Fibroblast of villous mesenchyme (primary cell): ENCODE results near the gene ATP1A3. TPM values are rescaled to one million over a fixed set of nuclear protein-coding genes. Genes with fewer than 3 reads are reported as not detected.
A peak's percentile ranks its signal among the peaks of the same experiment; 100 is the strongest.
"Not testable (repeated sequence)": the region's sequence is repeated elsewhere in the genome, so short reads cannot be mapped to it uniquely, and the experiment has no call there.

Experiments
- DNase-seq: peaks from one replicate; pipeline ENCODE4 v3.0.0-alpha.2; 2010; ENCODE audit warnings: low read depth
- H3K4me3 ChIP-seq: 2 replicates; pipeline ENCODE4 v1.5.1; 2011; ENCODE audit warnings: low read depth, mild to moderate bottlenecking, low read length
- CTCF ChIP-seq: IDR thresholded peaks from 2 replicates; pipeline ENCODE4 v1.5.1; 2012; ENCODE audit warnings: low read depth, mild to moderate bottlenecking, low read length; ENCODE audit not compliant: insufficient read depth
- total RNA-seq: library from RNA; depleted of rRNA; stranded (reverse); fragments of >200 nt; gene quantifications from 2 replicates; pipeline ENCODE4 v1.2.3, GENCODE V29; 2012

Gene ATP1A3
- not detected in 2 replicates for total RNA-seq

GRCh38 chr19:41993612-41994483, at the start of gene ATP1A3:
TSS of gene ATP1A3 (minus strand) at chr19:41994230. CDS start at chr19:41994076, 154 bp downstream.
- DNase-seq = peak; percentile 37
- peak within 1 kb of the TSS; percentile 33 for H3K4me3 ChIP-seq
- TF ChIP-seq CTCF = no peak

GRCh38 chr19:42042455-42043170, 48.6 kb upstream of the ATP1A3 start:
- no peak for TF ChIP-seq CTCF
- no peak overlapping the region for H3K4me3 ChIP-seq
- DNase-seq = no peak

- not testable (repeated sequence) for DNase-seq
Measured at GRCh38 chr19:42040491-42040890, 46.5 kb upstream of the ATP1A3 start.

GRCh38 chr19:42040031-42040430, 46.0 kb upstream of the ATP1A3 start:
- TF ChIP-seq CTCF = no peak
- DNase-seq = no peak
- no peak overlapping the region for H3K4me3 ChIP-seq

More at GRCh38 chr19:42040491-42040890, 46.5 kb upstream of the ATP1A3 start:
- not testable (repeated sequence) for H3K4me3 ChIP-seq

GRCh38 chr19:42038666-42039065, 44.6 kb upstream of the ATP1A3 start:
- no peak overlapping the region for H3K4me3 ChIP-seq
- TF ChIP-seq CTCF = no peak
- no peak for DNase-seq

GRCh38 chr19:42037649-42038048, 43.6 kb upstream of the ATP1A3 start:
- no peak for TF ChIP-seq CTCF
- DNase-seq = no peak
- H3K4me3 ChIP-seq = no peak overlapping the region

- not testable (repeated sequence) for H3K4me3 ChIP-seq
- peak; percentile 93 for TF ChIP-seq CTCF
- peak; percentile 69 for DNase-seq
Measured at GRCh38 chr19:42034640-42035391, 40.8 kb upstream of the ATP1A3 start.
